Measurements from ENCODE around the gene OGFOD3.

The OGFOD3 gene

DNA sequence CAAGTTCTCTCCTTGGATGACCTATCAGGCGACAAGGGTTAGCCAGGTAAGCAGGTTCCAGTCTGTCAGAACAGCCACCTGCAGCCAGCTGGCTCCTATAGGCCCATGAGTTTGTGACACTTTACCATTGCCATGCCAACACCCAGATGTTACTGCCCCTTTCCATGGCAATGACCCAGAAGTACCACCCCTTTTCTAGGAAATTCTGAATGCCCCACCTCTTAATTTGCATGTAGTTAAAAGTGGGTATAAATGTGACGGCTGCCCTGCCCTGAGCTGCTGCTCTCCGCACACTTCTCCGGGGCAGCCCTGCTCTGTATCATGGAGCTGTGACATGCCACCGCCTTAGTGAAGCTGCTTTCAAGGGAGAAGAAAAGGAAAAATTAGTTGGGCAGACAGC, 74.8 kb downstream of the OGFOD3 start:
- POLR2A ChIA-PET: interaction anchor here (0.6 kb wide), 1 partner anchor 43 kb away, joined by 4 read pairs; no protein-coding TSS in a partner anchor
- CTCF ChIA-PET: interaction anchor here (0.7 to 1.2 kb wide), 4 partner anchors 9 to 44 kb away, joined by 3 to 4 read pairs (median 3); no protein-coding TSS in a partner anchor
- no peak for DNase-seq (ENCODE audit: extremely low spot score)
- TF ChIP-seq, protein P1, sequence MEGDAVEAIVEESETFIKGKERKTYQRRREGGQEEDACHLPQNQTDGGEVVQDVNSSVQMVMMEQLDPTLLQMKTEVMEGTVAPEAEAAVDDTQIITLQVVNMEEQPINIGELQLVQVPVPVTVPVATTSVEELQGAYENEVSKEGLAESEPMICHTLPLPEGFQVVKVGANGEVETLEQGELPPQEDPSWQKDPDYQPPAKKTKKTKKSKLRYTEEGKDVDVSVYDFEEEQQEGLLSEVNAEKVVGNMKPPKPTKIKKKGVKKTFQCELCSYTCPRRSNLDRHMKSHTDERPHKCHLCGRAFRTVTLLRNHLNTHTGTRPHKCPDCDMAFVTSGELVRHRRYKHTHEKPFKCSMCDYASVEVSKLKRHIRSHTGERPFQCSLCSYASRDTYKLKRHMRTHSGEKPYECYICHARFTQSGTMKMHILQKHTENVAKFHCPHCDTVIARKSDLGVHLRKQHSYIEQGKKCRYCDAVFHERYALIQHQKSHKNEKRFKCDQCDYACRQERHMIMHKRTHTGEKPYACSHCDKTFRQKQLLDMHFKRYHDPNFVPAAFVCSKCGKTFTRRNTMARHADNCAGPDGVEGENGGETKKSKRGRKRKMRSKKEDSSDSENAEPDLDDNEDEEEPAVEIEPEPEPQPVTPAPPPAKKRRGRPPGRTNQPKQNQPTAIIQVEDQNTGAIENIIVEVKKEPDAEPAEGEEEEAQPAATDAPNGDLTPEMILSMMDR (IDR thresholded peaks at IDR 0.05; ENCODE audit: control extremely low read depth, extremely low read depth, low read depth, missing control alignments): no peak

- ChIA-PET CTCF (interaction anchor here (1.0 kb wide), 1 partner anchor 8 kb away, joined by 3 read pairs; no protein-coding TSS in a partner anchor), POLR2A (no interaction called here)
- DNase-seq (ENCODE audit: extremely low spot score): no peak
- TF ChIP-seq, protein P1 (IDR thresholded peaks at IDR 0.05; ENCODE audit: control extremely low read depth, extremely low read depth, low read depth, missing control alignments): no peak
Observed at GRCh38 chr17:82342361-82343079, 75.9 kb downstream of the OGFOD3 start.

- ChIA-PET POLR2A (no interaction called here), CTCF (interaction anchor here (3.8 kb wide), 1 partner anchor 10 kb away, joined by 16 read pairs; no protein-coding TSS in a partner anchor)
- TF ChIP-seq, protein P1 (IDR thresholded peaks at IDR 0.05; ENCODE audit: control extremely low read depth, extremely low read depth, low read depth, missing control alignments): no peak
- no peak for DNase-seq (ENCODE audit: extremely low spot score)
Observed at GRCh38 chr17:82339634-82340580, 78.5 kb downstream of the OGFOD3 start.
